Measurements from ENCODE around the gene PRDM10.

The PRDM10 gene

GRCh38 chr11:130002352-130002845, at the start of gene PRDM10:
PRDM10 (minus strand) TSS chr11:130002835; CDS start chr11:129960964, 41,871 bp downstream.
- CTCF ChIA-PET: interaction anchor here (1.0 to 2.5 kb wide), 4 partner anchors 10 to 130 kb away, joined by 3 to 12 read pairs (median 5); no protein-coding TSS in a partner anchor
- POLR2A ChIA-PET: interaction anchor here (0.6 to 1.8 kb wide), 7 partner anchors 12 to 976 kb away, joined by 3 to 6 read pairs (median 4); no protein-coding TSS in a partner anchor
- TF ChIP-seq CTCF (IDR thresholded peaks at IDR 0.05; ENCODE audit: control extremely low read depth, extremely low read depth, low read depth, missing control alignments): no peak
- DNase-seq (ENCODE audit: extremely low spot score): peak; percentile 91

- ChIA-PET CTCF (interaction anchor here (1.0 kb wide), 1 partner anchor 81 kb away, joined by 3 read pairs; no protein-coding TSS in a partner anchor), POLR2A (no interaction called here)
- TF ChIP-seq CTCF (IDR thresholded peaks at IDR 0.05; ENCODE audit: control extremely low read depth, extremely low read depth, low read depth, missing control alignments): no peak
- DNase-seq (ENCODE audit: extremely low spot score): no peak
These were observed 48.4 kb upstream of the PRDM10 start for GRCh38 chr11:130051082-130051481.

- POLR2A ChIA-PET: no interaction called here
- no peak for DNase-seq (ENCODE audit: extremely low spot score)
- TF ChIP-seq CTCF (IDR thresholded peaks at IDR 0.05; ENCODE audit: control extremely low read depth, extremely low read depth, low read depth, missing control alignments): no peak
- CTCF ChIA-PET: no interaction called here
These were observed 47.6 kb upstream of the PRDM10 start for GRCh38 chr11:130050257-130050656.

GRCh38 chr11:130049328-130049771, 46.7 kb upstream of the PRDM10 start:
- DNase-seq (ENCODE audit: extremely low spot score): no peak
- ChIA-PET CTCF (no interaction called here), POLR2A (no interaction called here)
- TF ChIP-seq CTCF (IDR thresholded peaks at IDR 0.05; ENCODE audit: control extremely low read depth, extremely low read depth, low read depth, missing control alignments): no peak

- TF ChIP-seq CTCF (IDR thresholded peaks at IDR 0.05; ENCODE audit: control extremely low read depth, extremely low read depth, low read depth, missing control alignments): no peak
- ChIA-PET CTCF (interaction anchor here (1.2 to 1.5 kb wide), 2 partner anchors 16 kb away, joined by 3 read pairs; no protein-coding TSS in a partner anchor), POLR2A (no interaction called here)
- DNase-seq (ENCODE audit: extremely low spot score): no peak
These were observed 44.5 kb upstream of the PRDM10 start for GRCh38 chr11:130047141-130047540.

GRCh38 chr11:130043575-130043974, 40.9 kb upstream of the PRDM10 start:
- no peak for TF ChIP-seq CTCF (IDR thresholded peaks at IDR 0.05; ENCODE audit: control extremely low read depth, extremely low read depth, low read depth, missing control alignments)
- no peak for DNase-seq (ENCODE audit: extremely low spot score)
- CTCF ChIA-PET: no interaction called here
- POLR2A ChIA-PET: no interaction called here

Measured in GM10248 (cell line).